ENCODE measurements around the gene C17orf100. TPM values are rescaled to one million over a fixed set of nuclear protein-coding genes. Genes with fewer than 3 reads are reported as not detected.
"Not testable (repeated sequence)": the region's sequence is repeated elsewhere in the genome, so short reads cannot be mapped to it uniquely, and the experiment has no call there.

The C17orf100 gene
- total RNA-seq, 1 experiment from 2014 or later: 5.7 TPM

DNA sequence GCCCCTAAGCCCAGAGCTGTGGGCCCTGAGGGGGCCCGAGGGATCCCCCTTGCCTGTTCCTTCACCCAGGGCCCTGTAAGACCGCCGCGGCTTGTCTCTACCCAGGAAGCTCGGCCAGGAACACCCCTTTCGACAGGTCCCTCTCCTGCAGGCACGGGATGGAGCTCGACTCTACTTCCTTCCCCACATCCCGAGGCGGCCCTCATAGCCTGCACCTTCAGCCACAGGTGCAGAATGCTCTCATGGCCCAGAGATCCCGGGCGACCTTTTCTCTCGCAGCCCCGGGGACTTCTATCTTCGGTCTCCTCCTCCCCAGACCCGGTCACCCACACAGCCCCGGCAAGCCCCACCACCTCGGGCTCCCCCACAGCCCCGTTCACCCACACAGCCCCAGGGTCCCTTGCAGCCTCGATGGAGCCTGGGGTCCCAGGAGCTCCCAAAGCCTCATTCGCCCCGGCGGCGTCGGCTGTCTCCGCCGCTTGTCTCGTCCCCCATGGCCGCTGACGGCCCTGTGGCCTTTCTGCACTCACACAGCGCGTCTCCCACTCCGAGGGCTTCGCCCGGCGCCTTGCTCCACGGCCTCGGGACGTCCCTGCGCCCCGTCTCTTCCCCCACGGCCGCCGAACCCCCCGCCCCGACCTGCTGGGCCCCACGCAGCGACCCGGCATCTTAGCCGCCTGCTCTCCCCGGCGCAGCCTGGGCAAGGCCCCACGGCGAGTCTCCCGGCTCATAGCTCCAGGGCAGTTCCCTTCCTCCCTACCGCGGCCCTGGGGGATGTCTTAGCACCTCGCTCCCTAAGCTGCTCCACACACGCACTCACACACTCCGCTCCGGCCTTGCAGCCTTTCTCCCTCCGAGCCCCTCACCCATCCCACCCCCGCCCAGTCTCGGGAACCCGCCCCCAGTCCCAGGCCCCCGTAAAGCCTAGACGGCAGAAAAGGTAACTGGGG lies 11.7 kb upstream of the C17orf100 start:
- no peak for DNase-seq (ENCODE audit: low read depth)
- in situ Hi-C loops (cut with HindIII; ENCODE audit: low pct_unique_long_range_greater_than_20kb, low sequenced_read_pairs): no loop called here

DNA sequence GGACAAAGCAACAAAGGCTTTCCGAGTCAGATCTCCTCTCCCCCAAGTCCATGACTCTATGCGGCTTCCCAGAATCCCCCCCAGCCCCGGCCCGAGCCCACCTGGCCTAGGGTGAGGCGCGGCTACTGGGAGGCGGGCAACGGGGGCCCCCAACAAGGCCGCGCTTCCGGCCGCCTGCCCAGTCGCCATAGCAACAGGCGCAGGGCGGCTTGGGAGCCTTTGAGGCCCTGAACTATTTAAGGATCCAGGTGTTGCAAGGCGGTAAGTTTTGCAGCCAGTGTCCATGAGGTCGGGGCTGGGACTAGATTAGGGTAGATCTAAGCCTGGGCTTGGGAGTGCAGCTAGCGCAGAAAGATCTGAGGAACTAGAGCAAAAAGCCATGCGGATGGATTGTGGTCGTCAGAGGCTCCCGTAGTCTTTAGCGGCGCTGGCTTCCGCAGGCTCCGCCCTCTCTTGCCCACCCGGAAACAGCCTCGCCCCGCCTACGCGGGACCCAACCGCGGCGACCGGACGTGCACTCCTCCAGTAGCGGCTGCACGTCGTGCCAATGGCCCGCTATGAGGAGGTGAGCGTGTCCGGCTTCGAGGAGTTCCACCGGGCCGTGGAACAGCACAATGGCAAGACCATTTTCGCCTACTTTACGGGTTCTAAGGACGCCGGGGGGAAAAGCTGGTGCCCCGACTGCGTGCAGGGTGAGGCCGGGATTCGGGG lies 10.9 kb upstream of the C17orf100 start, which contains the start of the genes KIAA0753 and TXNDC17:
Gene KIAA0753 (minus strand): TSS at position 176 of the 711 bp plus-strand sequence. CDS start 5,608 bp downstream, outside the sequence.
Gene TXNDC17 (plus strand): TSS at position 525 of the 711 bp plus-strand sequence. CDS start 23 bp downstream, at position 548.
- in situ Hi-C loops (cut with HindIII; ENCODE audit: low pct_unique_long_range_greater_than_20kb, low sequenced_read_pairs): no loop called here
- peak; percentile 89 for DNase-seq (ENCODE audit: low read depth)

DNA sequence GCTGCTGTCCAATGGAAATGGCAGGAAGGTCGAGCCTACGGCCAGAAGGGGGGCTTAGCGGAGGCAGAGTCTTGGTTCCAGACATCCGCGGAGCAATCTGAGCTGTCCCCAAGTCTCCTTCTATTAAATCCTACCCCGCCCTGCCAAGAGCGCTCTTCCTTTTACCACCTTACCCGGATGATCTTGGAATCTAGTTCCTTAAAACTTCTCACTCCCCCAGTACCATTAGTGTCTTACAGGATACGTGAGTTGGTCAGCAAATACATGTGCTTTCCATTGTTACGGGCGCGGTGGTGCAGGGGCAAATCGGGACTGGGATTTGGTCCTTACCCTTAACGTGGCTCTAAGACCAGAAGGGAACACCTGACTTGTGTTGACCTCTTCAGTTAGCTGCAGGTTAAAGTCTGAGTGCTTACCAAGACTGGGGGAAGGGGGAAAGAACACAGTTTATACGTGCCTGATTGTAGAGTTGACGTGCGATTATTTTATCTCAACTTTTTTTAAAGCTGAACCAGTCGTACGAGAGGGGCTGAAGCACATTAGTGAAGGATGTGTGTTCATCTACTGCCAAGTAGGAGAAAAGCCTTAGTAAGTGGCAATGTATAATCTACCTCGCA lies 10.2 kb upstream of the C17orf100 start:
- in situ Hi-C loops (cut with HindIII; ENCODE audit: low pct_unique_long_range_greater_than_20kb, low sequenced_read_pairs): no loop called here
- no peak for DNase-seq (ENCODE audit: low read depth)

DNA sequence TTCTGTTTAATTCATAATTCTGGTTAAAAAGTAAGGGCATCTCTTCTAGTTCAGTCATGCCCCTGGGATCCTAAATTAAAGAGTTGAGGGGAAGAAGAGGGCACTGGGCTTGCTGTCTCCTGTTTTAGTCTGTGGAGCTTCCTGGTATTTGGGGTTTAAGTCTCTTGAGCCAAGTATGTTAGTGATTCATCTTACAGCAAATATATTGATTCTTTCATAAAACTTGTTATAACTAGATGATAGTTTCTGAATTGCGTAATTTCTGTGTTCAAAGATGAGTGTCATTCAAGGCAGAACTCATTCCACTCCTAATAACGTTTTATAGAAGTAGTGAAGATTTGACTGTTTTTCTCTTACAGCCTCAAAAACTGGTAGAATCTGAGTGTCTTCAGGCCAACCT lies 9.0 kb upstream of the C17orf100 start:
- in situ Hi-C loops (cut with HindIII; ENCODE audit: low pct_unique_long_range_greater_than_20kb, low sequenced_read_pairs): no loop called here
- DNase-seq (ENCODE audit: low read depth): no peak

DNA sequence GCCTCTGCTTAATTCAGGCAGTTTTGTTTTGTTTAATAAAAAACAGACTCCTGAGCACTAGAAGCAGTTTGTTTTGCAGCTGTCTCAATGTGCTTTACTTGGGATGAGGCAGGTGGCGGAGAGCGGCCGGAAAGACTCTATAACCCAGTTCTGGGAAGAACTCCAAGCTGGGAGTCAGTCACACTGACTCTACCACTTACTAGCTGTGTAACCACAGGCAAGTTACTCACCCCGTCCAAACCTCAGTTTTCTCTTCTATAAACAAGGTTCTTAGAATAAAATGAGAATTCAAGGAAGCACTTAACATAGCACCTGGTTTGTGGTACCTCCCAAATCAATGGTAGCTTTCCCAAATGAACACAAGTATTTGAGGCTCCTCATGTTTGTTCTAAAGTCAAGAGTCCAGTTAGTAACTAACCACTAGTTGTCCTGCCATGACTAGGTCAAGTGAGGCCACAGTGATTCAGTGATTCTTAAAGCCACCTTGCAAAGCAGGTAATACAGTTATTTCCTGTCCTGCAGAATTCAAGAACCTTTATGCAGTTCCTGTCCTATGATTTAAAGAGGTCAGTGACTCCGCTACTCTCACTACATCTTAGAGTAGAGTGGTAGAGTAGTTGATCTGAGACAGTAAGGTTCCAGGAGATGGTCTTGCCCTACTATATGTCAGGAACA lies 8.0 kb upstream of the C17orf100 start:
- DNase-seq (ENCODE audit: low read depth): no peak
- in situ Hi-C loops (cut with HindIII; ENCODE audit: low pct_unique_long_range_greater_than_20kb, low sequenced_read_pairs): no loop called here

DNA sequence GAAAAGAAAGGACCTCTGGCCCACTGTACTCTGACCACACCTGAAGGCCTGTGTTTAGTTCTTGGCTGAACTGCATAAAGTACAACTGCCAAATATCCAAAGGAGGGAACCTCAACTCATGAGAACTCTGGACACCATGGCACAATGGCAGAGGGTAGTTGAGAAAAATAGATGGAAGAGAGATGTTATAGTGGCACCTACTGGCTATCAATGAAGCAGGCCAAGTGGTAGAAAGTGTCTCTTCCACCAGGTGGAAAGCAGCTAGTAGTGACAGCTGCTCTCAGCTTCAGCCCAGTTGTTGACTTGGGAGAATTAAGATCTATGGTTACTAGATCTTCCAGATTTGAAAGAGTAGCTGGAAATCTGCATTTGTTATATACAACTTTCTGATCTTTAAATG lies 3.4 kb upstream of the C17orf100 start:
- DNase-seq (ENCODE audit: low read depth): peak; percentile 19
- in situ Hi-C loops (cut with HindIII; ENCODE audit: low pct_unique_long_range_greater_than_20kb, low sequenced_read_pairs): no loop called here

DNA sequence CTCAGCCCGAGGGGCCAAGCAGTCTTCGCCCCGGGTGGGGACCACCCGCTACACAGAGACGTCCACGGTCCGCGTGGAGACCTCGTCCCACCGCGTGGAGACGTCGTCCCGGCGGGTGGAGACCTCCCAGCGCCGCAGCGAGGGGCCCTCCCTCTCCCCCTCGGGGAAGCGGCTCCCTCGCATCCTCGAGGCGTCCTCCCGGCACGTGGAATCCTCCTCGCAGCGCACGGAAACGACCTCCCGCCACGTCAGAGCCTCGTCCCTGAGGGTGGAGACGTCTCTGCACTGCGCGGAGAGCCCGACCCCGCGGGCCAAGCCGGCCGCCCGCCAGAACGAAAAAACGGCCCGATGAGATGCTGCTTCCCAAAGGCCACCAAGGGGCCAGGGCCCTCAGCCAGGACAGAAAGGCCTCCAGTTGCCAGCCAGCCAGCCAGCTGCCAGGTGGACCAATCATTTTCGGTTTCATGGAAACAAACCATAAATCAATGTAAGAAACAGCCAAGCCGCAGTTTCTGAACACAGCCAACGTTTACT lies 424 bp downstream of the C17orf100 start:
- in situ Hi-C loops (cut with HindIII; ENCODE audit: low pct_unique_long_range_greater_than_20kb, low sequenced_read_pairs): no loop called here
- peak; percentile 62 for DNase-seq (ENCODE audit: low read depth)

DNA sequence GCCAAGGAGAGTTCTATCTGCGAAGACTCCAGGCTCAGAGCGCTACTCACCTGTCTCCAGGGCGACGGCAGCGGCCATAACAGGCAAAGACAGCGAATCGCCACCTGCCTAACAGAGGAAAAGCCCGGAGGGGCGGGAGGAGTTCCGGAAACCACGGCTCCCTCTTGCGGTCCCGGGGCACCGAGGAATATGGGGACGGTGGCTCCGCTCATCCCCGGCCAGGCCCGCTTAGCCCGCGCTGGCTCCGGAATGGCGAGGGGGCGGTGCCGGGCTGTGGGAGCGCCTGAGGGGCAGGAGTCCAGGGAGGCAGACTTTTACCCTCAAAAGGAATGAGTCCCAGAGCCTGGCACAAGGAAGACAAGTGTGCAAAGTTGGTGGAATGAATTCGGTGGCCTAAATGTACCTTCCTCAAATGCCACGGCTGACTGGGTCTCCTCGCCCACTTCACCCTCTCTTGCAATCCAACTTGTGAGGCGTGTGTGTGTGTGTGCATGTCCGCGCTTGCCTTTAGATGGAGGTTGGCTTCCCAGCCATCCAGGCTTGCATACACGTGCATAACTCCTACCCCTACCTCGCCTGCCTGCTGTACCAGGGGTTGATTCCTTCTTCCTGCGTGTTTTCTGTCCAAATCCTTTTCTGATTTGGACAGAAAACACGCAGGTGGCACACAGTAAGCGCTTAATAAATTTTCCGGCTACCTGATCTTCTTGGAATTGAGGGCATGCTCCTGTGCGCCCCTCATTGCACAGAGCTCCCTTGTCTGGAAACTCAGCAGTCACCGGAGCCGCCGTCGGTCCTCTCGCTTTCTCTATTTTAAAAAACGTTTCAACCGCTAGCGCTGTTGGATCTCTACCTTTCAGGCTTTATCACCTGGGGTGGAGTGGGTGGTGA lies 3.5 kb downstream of the C17orf100 start:
- in situ Hi-C loops (cut with HindIII; ENCODE audit: low pct_unique_long_range_greater_than_20kb, low sequenced_read_pairs): no loop called here
- peak; percentile 57 for DNase-seq (ENCODE audit: low read depth)

DNA sequence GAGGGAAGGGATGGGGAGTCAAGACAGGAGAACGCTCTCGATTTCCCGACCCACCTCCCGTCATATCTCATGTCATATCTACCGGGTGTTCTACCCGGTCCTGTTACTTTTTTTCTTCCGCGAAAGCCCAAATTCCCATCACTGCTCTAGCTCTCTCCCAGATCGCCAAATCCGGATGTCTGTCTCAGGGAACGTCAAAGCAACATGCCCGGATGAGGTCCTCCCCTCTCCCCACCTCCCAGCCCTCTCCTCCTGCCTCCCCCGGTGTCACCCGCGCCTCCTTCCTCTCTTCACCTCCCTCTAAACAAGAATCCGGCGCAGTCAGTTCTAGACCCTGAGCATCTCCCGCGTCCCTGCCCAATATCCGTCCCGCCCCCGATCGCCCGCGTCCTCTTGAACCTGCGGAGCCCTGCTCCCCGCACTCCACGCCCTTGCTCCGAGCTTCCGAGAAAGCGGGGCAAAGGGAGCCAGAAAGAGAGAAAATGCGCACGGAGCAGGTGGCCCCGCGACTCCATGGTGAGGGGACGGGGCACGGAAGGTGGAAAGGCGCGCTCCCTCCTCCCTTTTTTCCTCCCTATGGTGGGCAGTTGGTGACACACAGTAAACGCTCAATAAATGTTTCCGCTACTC lies 4.3 kb downstream of the C17orf100 start:
- in situ Hi-C loops (cut with HindIII; ENCODE audit: low pct_unique_long_range_greater_than_20kb, low sequenced_read_pairs); DNase-seq (ENCODE audit: low read depth): not testable (repeated sequence)

DNA sequence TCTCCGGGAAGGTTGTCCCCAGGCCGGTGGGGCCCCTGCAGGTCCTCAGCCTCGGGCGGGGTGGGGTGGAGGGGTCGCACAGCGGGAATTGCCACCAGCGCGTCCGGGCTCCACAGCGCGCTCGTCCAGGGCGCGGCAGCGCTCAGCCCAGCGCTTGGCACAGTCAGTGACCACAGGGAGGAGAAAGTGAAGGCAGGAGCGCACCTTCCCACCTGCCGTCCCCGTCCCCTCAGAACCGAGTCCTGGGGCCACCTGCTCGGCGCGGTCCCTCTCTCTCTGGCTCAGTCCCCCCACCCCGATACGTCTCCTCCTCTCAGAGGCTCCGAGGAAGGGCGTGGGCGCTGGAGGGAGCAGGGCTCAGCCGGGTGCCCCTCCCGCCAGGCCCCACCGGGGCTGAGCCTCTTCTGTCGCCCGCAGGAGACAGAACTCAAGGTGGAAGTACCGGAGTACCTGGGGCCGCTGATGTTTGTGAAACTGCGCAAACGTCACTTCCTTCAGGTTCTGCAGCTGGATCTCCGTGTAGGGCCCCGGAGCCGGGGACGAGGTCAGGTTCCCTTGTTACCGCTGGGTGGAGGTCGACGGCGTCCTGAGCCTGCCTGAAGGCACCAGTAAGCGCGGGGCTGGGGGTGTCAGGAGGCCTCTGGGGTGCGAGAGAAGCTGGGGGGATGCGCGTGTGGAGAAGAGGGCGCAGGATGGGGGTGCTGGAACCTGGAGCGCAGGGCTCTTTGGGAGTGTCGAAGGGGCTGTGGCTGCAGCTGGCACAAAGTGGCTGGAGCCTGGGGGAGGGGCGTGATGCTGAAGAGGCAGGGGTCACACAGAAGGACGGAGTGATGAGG lies 5.5 kb downstream of the C17orf100 start:
- DNase-seq (ENCODE audit: low read depth); in situ Hi-C loops (cut with HindIII; ENCODE audit: low pct_unique_long_range_greater_than_20kb, low sequenced_read_pairs): not testable (repeated sequence)

DNA sequence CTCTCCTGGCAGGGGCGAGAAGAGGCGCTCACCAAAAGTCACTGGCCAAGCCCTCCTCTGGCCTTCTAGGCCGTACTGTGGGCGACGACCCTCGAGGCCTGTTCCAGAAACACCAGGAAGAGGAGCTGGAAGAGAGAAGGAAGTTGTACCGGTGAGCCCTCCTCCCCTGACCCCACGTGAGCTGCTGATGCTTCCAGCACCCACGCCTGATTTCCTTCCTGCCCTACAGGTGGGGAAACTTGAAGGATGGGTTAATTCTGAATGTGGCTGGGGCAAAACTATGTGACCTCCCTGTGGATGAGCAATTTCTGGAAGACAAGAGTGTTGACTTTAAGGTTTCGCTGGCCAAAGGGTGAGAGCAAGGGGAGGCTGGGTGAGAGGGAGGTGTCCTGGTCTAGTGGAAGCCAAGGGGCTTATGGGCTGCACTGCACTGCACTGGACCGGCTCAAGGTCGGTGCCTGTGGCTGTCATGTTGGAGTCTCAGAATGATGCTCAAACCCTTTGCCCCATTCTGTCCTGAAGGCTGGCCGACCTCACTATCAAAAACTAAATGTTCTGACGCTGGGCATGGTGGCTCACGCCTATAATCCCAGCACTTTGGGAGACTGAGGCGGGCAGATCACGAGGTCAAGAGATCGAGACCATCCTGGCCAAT lies 6.2 kb downstream of the C17orf100 start:
- in situ Hi-C loops (cut with HindIII; ENCODE audit: low pct_unique_long_range_greater_than_20kb, low sequenced_read_pairs): no loop called here
- no peak for DNase-seq (ENCODE audit: low read depth)

DNA sequence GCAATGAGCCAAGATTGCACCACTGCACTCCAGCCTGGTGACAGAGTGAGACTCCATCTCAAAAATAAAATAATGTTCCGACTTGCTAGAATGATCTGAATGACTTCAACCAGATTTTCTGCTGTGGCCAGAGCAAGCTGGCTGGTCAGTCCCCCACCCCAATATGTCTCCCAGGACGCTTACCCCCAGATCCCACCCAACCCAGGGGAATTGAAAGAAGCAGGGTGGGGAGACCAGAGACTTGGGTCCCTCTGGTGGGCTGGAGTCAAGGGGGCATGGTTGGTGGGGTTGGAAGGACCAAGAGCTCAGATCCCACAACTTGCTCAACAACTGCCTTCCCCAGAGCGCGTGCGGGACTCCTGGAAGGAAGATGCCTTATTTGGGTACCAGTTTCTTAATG lies 6.8 kb downstream of the C17orf100 start:
- in situ Hi-C loops (cut with HindIII; ENCODE audit: low pct_unique_long_range_greater_than_20kb, low sequenced_read_pairs); DNase-seq (ENCODE audit: low read depth): not testable (repeated sequence)

DNA sequence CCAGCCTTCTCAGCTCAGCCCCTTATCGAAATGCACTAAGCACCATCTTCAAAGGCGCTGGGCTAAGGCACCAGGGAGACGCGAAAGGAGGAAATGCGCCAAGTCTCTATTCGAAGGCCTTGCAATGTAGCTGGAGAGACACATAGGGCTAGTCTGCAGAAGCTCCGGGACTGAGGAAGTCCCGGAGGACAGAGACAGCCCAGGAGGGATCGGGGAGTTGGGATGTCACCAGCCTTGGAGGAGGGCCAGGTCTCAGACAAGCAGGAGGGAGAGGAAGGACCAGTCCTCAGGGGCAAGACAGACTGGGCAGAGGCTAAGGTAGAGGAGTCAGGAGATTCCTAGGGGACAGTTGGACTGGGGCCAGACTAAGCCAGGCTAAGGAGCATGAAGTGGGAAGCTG lies 8.5 kb downstream of the C17orf100 start:
- in situ Hi-C loops (cut with HindIII; ENCODE audit: low pct_unique_long_range_greater_than_20kb, low sequenced_read_pairs): no loop called here
- no peak for DNase-seq (ENCODE audit: low read depth)

DNA sequence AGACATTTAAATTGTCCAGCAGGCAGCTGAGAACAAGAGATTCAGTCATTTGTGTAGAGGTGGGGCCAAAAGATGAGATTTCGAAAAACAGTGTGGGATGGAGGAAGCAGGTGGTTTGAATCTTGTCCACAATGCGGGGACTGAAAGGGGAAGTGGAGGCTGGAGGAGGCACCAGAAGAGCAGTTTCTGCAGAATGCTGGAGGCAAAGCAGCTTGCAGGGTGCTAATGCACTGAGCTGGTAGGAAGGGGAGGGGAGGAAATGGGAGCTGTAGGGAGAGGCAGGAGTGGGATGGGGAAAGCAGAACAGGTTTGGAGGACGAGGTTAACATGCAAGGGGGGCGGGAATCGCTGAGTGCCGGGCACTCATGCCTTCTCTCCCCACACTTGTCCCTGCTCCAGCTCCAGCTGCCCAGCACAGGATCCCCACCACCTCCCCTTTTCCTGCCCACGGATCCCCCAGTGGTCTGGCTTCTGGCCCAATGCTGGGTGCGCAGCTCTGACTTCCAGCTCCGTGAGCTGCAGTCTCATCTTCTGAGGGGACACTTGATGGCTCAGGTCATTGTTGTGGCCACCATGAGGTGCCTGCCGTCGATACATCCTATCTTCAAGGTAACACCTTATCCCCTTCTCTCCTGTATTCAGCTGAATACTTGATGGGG lies 9.4 kb downstream of the C17orf100 start:
- in situ Hi-C loops (cut with HindIII; ENCODE audit: low pct_unique_long_range_greater_than_20kb, low sequenced_read_pairs): no loop called here

DNA sequence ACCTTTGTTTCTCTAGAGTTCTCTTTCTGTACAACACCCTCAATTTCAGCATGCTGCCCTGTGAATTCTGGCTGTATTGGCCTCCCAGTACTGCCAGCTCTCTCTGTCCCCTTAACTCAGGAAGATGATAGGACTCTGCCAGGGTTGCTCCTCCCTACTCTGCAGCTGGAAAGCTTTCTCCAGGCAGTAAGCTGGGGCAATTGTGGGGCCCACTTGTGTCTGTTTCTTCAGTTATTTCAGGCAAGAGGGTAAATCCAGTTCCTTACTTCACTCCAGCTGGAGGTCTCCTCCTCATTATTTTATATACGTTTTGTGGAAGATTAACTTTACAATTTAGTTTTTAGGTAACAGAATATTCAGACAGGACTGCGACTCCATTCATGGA lies 9.9 kb downstream of the C17orf100 start:
- DNase-seq (ENCODE audit: low read depth): no peak
- in situ Hi-C loops (cut with HindIII; ENCODE audit: low pct_unique_long_range_greater_than_20kb, low sequenced_read_pairs): no loop called here

More for the DNA sequence above, 9.4 kb downstream of the C17orf100 start:
- no peak for DNase-seq (ENCODE audit: low read depth)

Measured in Caki2 (cell line).